ENCODE data around the gene TBXA2R.

DNA sequence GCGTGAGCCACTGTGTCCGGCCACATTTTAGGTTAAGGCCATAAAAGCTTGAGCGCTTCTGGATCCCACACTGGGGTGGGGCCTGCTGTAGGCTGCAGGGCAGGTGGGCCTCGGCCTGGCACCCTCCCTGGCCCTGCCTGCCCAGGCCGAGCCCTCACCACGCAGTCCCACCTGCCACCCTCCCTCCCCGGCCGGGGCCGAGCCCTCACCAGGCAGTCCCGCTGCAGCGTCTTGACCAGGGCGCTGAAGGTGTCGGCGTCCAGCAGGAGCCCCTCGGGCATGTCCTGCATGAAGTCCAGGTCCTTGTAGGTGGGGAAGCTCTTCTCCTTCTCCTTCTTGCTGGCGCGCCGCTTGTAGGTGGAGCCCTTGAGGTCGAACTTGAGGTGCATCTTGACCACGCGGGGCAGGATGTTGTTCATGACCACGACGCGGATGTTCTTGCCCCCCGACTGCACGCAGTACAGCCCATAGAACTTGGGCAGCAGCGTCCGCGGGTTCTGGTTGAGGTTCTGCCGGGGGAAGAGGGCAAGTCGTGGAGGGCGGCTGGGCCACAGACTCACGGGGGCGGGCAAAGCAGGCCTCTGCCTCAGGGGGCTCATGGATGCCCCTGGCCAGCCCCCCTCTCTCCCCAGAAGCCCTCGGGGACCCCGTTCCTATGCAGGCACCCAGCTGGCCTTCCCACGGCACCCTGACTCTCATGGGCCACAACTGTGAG lies 46.6 kb upstream of the TBXA2R start:
- TF ChIP-seq, protein P1, sequence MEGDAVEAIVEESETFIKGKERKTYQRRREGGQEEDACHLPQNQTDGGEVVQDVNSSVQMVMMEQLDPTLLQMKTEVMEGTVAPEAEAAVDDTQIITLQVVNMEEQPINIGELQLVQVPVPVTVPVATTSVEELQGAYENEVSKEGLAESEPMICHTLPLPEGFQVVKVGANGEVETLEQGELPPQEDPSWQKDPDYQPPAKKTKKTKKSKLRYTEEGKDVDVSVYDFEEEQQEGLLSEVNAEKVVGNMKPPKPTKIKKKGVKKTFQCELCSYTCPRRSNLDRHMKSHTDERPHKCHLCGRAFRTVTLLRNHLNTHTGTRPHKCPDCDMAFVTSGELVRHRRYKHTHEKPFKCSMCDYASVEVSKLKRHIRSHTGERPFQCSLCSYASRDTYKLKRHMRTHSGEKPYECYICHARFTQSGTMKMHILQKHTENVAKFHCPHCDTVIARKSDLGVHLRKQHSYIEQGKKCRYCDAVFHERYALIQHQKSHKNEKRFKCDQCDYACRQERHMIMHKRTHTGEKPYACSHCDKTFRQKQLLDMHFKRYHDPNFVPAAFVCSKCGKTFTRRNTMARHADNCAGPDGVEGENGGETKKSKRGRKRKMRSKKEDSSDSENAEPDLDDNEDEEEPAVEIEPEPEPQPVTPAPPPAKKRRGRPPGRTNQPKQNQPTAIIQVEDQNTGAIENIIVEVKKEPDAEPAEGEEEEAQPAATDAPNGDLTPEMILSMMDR (IDR thresholded peaks at IDR 0.05; ENCODE audit: insufficient read depth, low read length), result no peak
- TF ChIP-seq, protein P2, sequence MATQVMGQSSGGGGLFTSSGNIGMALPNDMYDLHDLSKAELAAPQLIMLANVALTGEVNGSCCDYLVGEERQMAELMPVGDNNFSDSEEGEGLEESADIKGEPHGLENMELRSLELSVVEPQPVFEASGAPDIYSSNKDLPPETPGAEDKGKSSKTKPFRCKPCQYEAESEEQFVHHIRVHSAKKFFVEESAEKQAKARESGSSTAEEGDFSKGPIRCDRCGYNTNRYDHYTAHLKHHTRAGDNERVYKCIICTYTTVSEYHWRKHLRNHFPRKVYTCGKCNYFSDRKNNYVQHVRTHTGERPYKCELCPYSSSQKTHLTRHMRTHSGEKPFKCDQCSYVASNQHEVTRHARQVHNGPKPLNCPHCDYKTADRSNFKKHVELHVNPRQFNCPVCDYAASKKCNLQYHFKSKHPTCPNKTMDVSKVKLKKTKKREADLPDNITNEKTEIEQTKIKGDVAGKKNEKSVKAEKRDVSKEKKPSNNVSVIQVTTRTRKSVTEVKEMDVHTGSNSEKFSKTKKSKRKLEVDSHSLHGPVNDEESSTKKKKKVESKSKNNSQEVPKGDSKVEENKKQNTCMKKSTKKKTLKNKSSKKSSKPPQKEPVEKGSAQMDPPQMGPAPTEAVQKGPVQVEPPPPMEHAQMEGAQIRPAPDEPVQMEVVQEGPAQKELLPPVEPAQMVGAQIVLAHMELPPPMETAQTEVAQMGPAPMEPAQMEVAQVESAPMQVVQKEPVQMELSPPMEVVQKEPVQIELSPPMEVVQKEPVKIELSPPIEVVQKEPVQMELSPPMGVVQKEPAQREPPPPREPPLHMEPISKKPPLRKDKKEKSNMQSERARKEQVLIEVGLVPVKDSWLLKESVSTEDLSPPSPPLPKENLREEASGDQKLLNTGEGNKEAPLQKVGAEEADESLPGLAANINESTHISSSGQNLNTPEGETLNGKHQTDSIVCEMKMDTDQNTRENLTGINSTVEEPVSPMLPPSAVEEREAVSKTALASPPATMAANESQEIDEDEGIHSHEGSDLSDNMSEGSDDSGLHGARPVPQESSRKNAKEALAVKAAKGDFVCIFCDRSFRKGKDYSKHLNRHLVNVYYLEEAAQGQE (IDR thresholded peaks at IDR 0.05; ENCODE audit: insufficient replicate concordance, low read depth), result no peak
